ENCODE results near the gene SKI.

DNA sequence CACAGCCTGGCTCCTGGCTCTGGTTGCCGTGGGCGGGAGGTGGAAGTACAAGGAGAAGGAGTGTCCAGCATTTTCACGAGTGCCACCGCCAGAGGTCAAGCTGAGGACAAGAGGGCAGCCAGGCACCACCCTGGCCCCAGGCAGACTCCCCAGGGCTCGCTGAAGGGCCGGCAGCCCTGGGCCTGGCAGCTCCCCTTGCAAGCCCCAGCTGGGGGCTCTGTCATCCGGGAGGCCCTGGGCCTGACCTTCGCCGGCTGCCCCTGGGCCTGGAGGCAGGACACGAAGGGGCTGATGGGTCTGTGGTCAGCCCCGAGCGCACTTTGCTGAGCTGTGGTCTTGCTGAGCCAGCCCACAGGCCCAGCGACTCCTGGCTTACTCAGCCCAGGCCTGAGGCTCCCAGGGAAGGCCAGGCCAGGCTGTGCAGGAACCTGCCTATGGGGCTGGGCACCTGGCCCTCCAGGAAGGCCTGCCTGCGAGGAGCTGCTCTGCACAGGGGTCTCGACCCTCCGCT lies 88.4 kb downstream of the SKI start:
- TF ChIP-seq, protein P1, sequence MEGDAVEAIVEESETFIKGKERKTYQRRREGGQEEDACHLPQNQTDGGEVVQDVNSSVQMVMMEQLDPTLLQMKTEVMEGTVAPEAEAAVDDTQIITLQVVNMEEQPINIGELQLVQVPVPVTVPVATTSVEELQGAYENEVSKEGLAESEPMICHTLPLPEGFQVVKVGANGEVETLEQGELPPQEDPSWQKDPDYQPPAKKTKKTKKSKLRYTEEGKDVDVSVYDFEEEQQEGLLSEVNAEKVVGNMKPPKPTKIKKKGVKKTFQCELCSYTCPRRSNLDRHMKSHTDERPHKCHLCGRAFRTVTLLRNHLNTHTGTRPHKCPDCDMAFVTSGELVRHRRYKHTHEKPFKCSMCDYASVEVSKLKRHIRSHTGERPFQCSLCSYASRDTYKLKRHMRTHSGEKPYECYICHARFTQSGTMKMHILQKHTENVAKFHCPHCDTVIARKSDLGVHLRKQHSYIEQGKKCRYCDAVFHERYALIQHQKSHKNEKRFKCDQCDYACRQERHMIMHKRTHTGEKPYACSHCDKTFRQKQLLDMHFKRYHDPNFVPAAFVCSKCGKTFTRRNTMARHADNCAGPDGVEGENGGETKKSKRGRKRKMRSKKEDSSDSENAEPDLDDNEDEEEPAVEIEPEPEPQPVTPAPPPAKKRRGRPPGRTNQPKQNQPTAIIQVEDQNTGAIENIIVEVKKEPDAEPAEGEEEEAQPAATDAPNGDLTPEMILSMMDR (IDR thresholded peaks at IDR 0.05; ENCODE audit: borderline replicate concordance, extremely low read depth, low read length, poor library complexity, severe bottlenecking) = no peak
- TF ChIP-seq EZH2 (IDR thresholded peaks at IDR 0.05; ENCODE audit: borderline replicate concordance, low read depth, low read length, severe bottlenecking) = no peak
